GM10266 (cell line): ENCODE data around the gene CCDC85A.

Experiments used
- DNase-seq: peaks from one replicate; pipeline ENCODE4 v3.0.0; 2012; ENCODE audit errors: extremely low spot score
- CTCF ChIP-seq: IDR thresholded peaks from 2 replicates; pipeline ENCODE4 v1.5.1; 2012; ENCODE audit warnings: mild to moderate bottlenecking, low read depth; ENCODE audit not compliant: control insufficient read depth, insufficient read depth; ENCODE audit errors: missing control alignments

CCDC85A gene

GRCh38 chr2:56357655-56358295 is 174.0 kb downstream of the CCDC85A start:
- DNase-seq = no peak
- no peak for TF ChIP-seq CTCF

- no peak for DNase-seq
- no peak for TF ChIP-seq CTCF
Observed at GRCh38 chr2:56361844-56362243, 178.1 kb downstream of the CCDC85A start.

GRCh38 chr2:56364902-56365301 is 181.1 kb downstream of the CCDC85A start:
- DNase-seq = no peak
- TF ChIP-seq CTCF = no peak

GRCh38 chr2:56369316-56369715 is 185.5 kb downstream of the CCDC85A start:
- no peak for DNase-seq
- no peak for TF ChIP-seq CTCF

GRCh38 chr2:56372071-56372656 is 188.4 kb downstream of the CCDC85A start:
- no peak for DNase-seq
- no peak for TF ChIP-seq CTCF

- no peak for DNase-seq
- no peak for TF ChIP-seq CTCF
Observed at GRCh38 chr2:56375251-56375650, 191.5 kb downstream of the CCDC85A start.
